HCT116 (cell line): ENCODE results near the gene ICAM4. TPM values are rescaled to one million over a fixed set of nuclear protein-coding genes. Genes with fewer than 3 reads are reported as not detected.

Source experiments
- ATAC-seq: fragments of 200-7000 bp; cut with Tn5 transposase; 2 replicates; pipeline ENCODE4 v1.9.1; 2020; ENCODE audit warnings: mild to moderate bottlenecking, moderate library complexity
- BruUV-seq: library from RNA; stranded (reverse); fragments of 400-500 nt; replicated peaks from 2 replicates; lab custom pipeline; 2021; lab: Mats Ljungman, UMichigan
- CTCF ChIA-PET: fragments of 300-600 bp; sonication (Branson Sonifier 250); formaldehyde crosslinking; loops from one replicate; lab custom pipeline; 2021; ENCODE audit warnings: antibody characterized with exemption; lab: Charles Lee
- POLR2A ChIA-PET: fragments of 300-600, 350-600 bp; sonication (Branson Sonifier 250); formaldehyde crosslinking; loops from one replicate; lab custom pipeline; 2021; ENCODE audit warnings: antibody characterized with exemption; lab: Charles Lee
- RAD21 ChIA-PET, 2 experiments: fragments of 300-600 bp; sonication (Branson Sonifier 250); formaldehyde crosslinking; loops; one replicate each; lab custom pipeline; 2023; ENCODE audit warnings: low total read pairs in 2 of 2; ENCODE audit not compliant: uncharacterized antibody in 2 of 2, unreplicated experiment in 2 of 2, low non-redundant PET in 1 of 2; lab: Charles Lee
- DNase-seq: peaks from one replicate; pipeline ENCODE4 v3.0.0-alpha.2; 2010; ENCODE audit warnings: low read depth, low spot score
- H2AFZ ChIP-seq: fragments of 200-600 bp; shearing (Covaris generic), sonication (generic); 2 replicates; pipeline ENCODE4 v1.6.1; 2017; ENCODE audit warnings: low read depth, mixed run types, mixed read lengths, antibody characterized with exemption, low read length; ENCODE audit not compliant: poor library complexity, severe bottlenecking
- H3K27ac ChIP-seq: 2 replicates; pipeline ENCODE4 v1.5.1; 2012; ENCODE audit warnings: low read depth, low read length
- H3K27me3 ChIP-seq: fragments of 200-600 bp; sonication (generic); 2 replicates; pipeline ENCODE4 v1.6.1; 2016; ENCODE audit warnings: mixed run types, low read length, mixed read lengths; ENCODE audit not compliant: insufficient read depth
- H3K36me3 ChIP-seq, 2 experiments: fragments of 200-500 bp in 1 of 2; fragments of 200-600 bp in 1 of 2; sonication (Bioruptor generic) in 1 of 2; sonication (generic) in 1 of 2; 2 replicates each; pipeline versions ENCODE4 v1.5.1 to v1.6.1; 2014 to 2016; ENCODE audit warnings: low read length in 2 of 2, inconsistent platforms in 1 of 2, mixed read lengths in 1 of 2, mixed run types in 1 of 2; ENCODE audit not compliant: insufficient read depth in 2 of 2, control insufficient read depth in 1 of 2
- H3K4me1 ChIP-seq, 2 experiments: fragments of 200-600 bp in 1 of 2; sonication (generic) in 1 of 2; 2 replicates each; pipeline versions ENCODE4 v1.5.1 to v1.6.1; 2012 to 2017; ENCODE audit warnings: low read length in 2 of 2, inconsistent platforms in 1 of 2, mild to moderate bottlenecking in 1 of 2, mixed read lengths in 1 of 2, mixed run types in 1 of 2, moderate library complexity in 1 of 2; ENCODE audit not compliant: insufficient read depth in 2 of 2, control insufficient read depth in 1 of 2
- H3K4me2 ChIP-seq: fragments of 200-600 bp; sonication (generic); 2 replicates; pipeline ENCODE4 v1.6.1; 2017; ENCODE audit warnings: mixed run types, low read length, mixed read lengths
- H3K4me3 ChIP-seq, 2 experiments: fragments of 200-600 bp in 1 of 2; sonication (generic) in 1 of 2; replicated peaks in 1 of 2; 2 replicates each; pipeline ENCODE4 v1.5.1; 2011 to 2016; ENCODE audit warnings: low read length in 2 of 2, control low read depth in 1 of 2, low read depth in 1 of 2, mild to moderate bottlenecking in 1 of 2, mixed read lengths in 1 of 2, mixed run types in 1 of 2
- H3K79me2 ChIP-seq: fragments of 200-600 bp; sonication (generic); 2 replicates; pipeline ENCODE4 v1.6.1; 2017; ENCODE audit warnings: mild to moderate bottlenecking, mixed run types, low read length, moderate library complexity, mixed read lengths; ENCODE audit not compliant: insufficient read depth
- H3K9ac ChIP-seq: fragments of 200-600 bp; sonication (generic); 2 replicates; pipeline ENCODE4 v1.6.1; 2016; ENCODE audit warnings: low read length, mixed read lengths
- H3K9me2 ChIP-seq: fragments of 200-600 bp; sonication (generic), shearing (Covaris generic); 2 replicates; pipeline ENCODE4 v1.6.1; 2017; ENCODE audit warnings: mixed run types, mild to moderate bottlenecking, moderate library complexity; ENCODE audit not compliant: insufficient read depth
- H3K9me3 ChIP-seq, 2 experiments: fragments of 200-500 bp in 1 of 2; fragments of 200-600 bp in 1 of 2; sonication (Bioruptor generic) in 1 of 2; sonication (generic) in 1 of 2; 2 replicates each; pipeline ENCODE4 v1.6.1; 2014 to 2017; ENCODE audit warnings: low read length in 2 of 2, mixed read lengths in 2 of 2, inconsistent platforms in 1 of 2, low read depth in 1 of 2, mild to moderate bottlenecking in 1 of 2, mixed run types in 1 of 2, moderate library complexity in 1 of 2; ENCODE audit not compliant: control insufficient read depth in 1 of 2, insufficient read depth in 1 of 2
- H4K20me1 ChIP-seq: fragments of 200-600 bp; sonication (generic), shearing (Covaris generic); 2 replicates; pipeline ENCODE4 v1.6.1; 2017; ENCODE audit warnings: mixed run types, mild to moderate bottlenecking, moderate library complexity; ENCODE audit not compliant: insufficient read depth
- CBX3 ChIP-seq: IDR thresholded peaks from 2 replicates; pipeline ENCODE4 v1.6.1; 2012; ENCODE audit warnings: low read depth
- CEBPB ChIP-seq: IDR thresholded peaks from 2 replicates; pipeline ENCODE4 v1.6.1; 2012; ENCODE audit warnings: low read depth
- EGR1 ChIP-seq: IDR thresholded peaks from 2 replicates; pipeline ENCODE4 v1.6.1; 2012; ENCODE audit warnings: low read depth
- ELF1 ChIP-seq: IDR thresholded peaks from 2 replicates; pipeline ENCODE4 v1.6.1; 2012; ENCODE audit warnings: low read depth, borderline replicate concordance
- EZH2 ChIP-seq: fragments of 200-600 bp; sonication (generic); IDR thresholded peaks from 2 replicates; pipeline ENCODE4 v1.6.1; 2017; ENCODE audit warnings: antibody characterized with exemption, mixed run types
- EZH2phosphoT487 ChIP-seq: fragments of 200-600 bp; IDR thresholded peaks from 2 replicates; pipeline ENCODE4 v1.6.1; 2018; ENCODE audit warnings: antibody characterized with exemption, borderline replicate concordance
- FOSL1 ChIP-seq: IDR thresholded peaks from 2 replicates; pipeline ENCODE4 v1.6.1; 2012; ENCODE audit warnings: low read depth
- JUND ChIP-seq: IDR thresholded peaks from 2 replicates; pipeline ENCODE4 v1.6.1; 2012
- POLR2A ChIP-seq: IDR thresholded peaks from 2 replicates; pipeline ENCODE4 v1.7.0; 2011; ENCODE audit warnings: borderline replicate concordance; ENCODE audit not compliant: insufficient read depth, insufficient read length; ENCODE audit errors: extremely low read depth
- POLR2AphosphoS5 ChIP-seq: IDR thresholded peaks from 2 replicates; pipeline ENCODE4 v1.6.1; 2011; ENCODE audit warnings: mild to moderate bottlenecking, low read depth, low read length, moderate library complexity
- RAD21 ChIP-seq: IDR thresholded peaks from 2 replicates; pipeline ENCODE4 v1.6.1; 2012; ENCODE audit warnings: low read depth, mild to moderate bottlenecking
- SIN3A ChIP-seq: IDR thresholded peaks from 2 replicates; pipeline ENCODE4 v1.6.1; 2012; ENCODE audit warnings: low read depth
- SP1 ChIP-seq: IDR thresholded peaks from 2 replicates; pipeline ENCODE4 v1.6.1; 2012; ENCODE audit warnings: low read depth
- SRF ChIP-seq: IDR thresholded peaks from 2 replicates; pipeline ENCODE4 v1.6.1; 2012; ENCODE audit warnings: low read depth
- TCF7L2 ChIP-seq: IDR thresholded peaks from 2 replicates; pipeline ENCODE4 v1.7.0; 2011; ENCODE audit warnings: borderline replicate concordance, inconsistent platforms; ENCODE audit not compliant: insufficient read depth, insufficient read length; ENCODE audit errors: extremely low read depth
- YY1 ChIP-seq: IDR thresholded peaks from 2 replicates; pipeline ENCODE4 v1.6.1; 2011; ENCODE audit warnings: low read length, low read depth, moderate library complexity, mild to moderate bottlenecking; ENCODE audit not compliant: insufficient replicate concordance; ENCODE audit errors: extremely low read depth
- ZFX ChIP-seq: fragments of 450-650 bp; IDR thresholded peaks from 2 replicates; pipeline ENCODE4 v1.6.1; 2017
- ZNF274 ChIP-seq: fragments of 200-500 bp; sonication (Bioruptor generic); IDR thresholded peaks from 2 replicates; pipeline ENCODE4 v1.6.1; 2014; ENCODE audit warnings: mild to moderate bottlenecking, low read depth, low read length, inconsistent platforms
- intact Hi-C: fragments of 100-400 bp; cut with micrococcal nuclease; formaldehyde crosslinking; loops from 2 replicates; pipeline ENCODE4 v1.10.0; 2022
- total RNA-seq: library from RNA; stranded (reverse); gene quantifications from one replicate; pipeline ENCODE4 v1.2.1, GENCODE V29; 2021; ENCODE audit not compliant: unreplicated experiment
- TF ChIP-seq, protein P1 (sequence below): IDR thresholded peaks from 2 replicates; pipeline ENCODE4 v1.6.1; 2012
- TF ChIP-seq, protein P2 (sequence below): IDR thresholded peaks from 2 replicates; pipeline ENCODE4 v1.6.1; 2012; ENCODE audit warnings: low read depth
- TF ChIP-seq, protein P3 (sequence below): IDR thresholded peaks from 2 replicates; pipeline ENCODE4 v1.6.1; 2011; ENCODE audit warnings: mild to moderate bottlenecking, low read length, moderate library complexity; ENCODE audit not compliant: insufficient replicate concordance; ENCODE audit errors: extremely low read depth
- TF ChIP-seq, protein P4 (sequence below): IDR thresholded peaks from 2 replicates; pipeline ENCODE4 v1.6.1; 2012

The ICAM4 gene
- total RNA-seq, 1 experiment from 2014 or later, result not detected

DNA sequence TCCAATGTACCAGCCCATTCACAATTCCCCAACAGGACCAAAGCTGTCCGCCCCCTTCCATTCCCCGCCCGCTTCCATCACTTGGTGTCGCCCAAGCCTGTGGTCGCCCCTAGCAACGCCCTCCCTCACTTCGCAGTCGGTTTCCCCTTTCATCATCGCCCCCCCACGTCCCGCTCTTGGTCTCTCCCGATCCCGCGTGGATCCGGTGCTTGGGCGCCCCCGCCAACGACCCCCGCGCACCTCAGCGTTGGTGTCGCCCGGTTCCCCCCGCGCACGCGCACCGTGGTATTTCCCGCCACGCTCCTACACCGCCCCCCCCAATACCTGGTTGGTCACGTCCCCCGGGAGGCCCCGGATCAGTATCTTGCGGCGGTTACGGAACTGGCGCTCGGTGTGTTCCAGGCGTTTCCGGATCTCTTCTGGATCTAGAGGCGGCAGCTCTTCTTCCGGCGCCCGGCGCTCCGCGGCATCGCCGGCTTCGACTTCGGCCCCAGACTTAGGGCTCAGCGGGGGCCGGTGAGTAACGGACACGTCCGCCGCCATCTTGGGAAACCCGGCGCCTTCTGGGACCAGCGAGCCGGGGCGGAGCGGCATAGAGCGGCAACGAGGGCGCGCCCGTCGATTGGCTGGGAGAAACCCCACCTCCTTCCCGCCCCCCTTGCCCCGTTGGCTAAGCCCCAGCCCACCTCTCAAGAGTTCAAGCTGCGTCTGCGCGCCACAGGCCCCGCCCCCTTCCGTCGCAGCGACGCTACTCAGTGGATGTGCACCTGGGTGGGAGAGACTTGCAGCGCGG, 46.4 kb downstream of the ICAM4 start, which contains the start of gene RAVER1:
Gene RAVER1, minus strand, starts transcription at position 565 of the 793 bp plus-strand sequence. Its CDS starts 22 bp downstream, at position 543.
- peak; percentile 81 for ATAC-seq
- Histone ChIP-seq H3K9ac (peak within 1 kb of the TSS; percentile 75), H3K27me3 (no peaks in the 10 kb centered on the region), H2AFZ (peak within 1 kb of the TSS; percentile 58), H3K27ac (peak within 1 kb of the TSS; percentile 90), H3K4me3 (peak within 1 kb of the TSS; percentile 77 to 93), H3K4me1 (peaks cover 6 to 28% of the 10 kb centered on the region in 2 experiments; a peak in 3 of 4 replicates), H3K36me3 (peaks cover 15 to 27% of the 10 kb centered on the region in 2 experiments), H4K20me1 (no peaks in the 10 kb centered on the region), H3K9me2 (no peaks in the 10 kb centered on the region), H3K4me2 (peak within 1 kb of the TSS; percentile 100), H3K9me3 (no peaks in the 10 kb centered on the region), H3K79me2 (peaks cover 53% of the 10 kb centered on the region)
- peak; percentile 92 for DNase-seq
- BruUV-seq, result no TSS peak
- intact Hi-C loops, result loop anchor here (2.0 kb wide), 1 partner anchor 44 kb away; the partner anchor contains the start of gene ICAM5
- POLR2A ChIA-PET, result interaction anchor here (0.8 to 2.5 kb wide), 5 partner anchors 11 to 73 kb away, joined by 4 to 26 read pairs (median 6); partner anchors contain the start of genes ICAM5 and TYK2
- CTCF ChIA-PET, result interaction anchor here (0.6 to 1.7 kb wide), 5 partner anchors 44 to 233 kb away, joined by 3 to 4 read pairs (median 3); partner anchors contain the start of gene ICAM5
- RAD21 ChIA-PET, result interaction anchor here (0.9 to 1.0 kb wide), 2 partner anchors 44 to 64 kb away, joined by 3 to 6 read pairs; no protein-coding TSS in a partner anchor
- TF ChIP-seq JUND (peak; percentile 71), YY1 (peak; percentile 93), TCF7L2 (peak; percentile 95), SP1 (peak; percentile 77), ZFX (peak; percentile 28; the same call in 1 of the 2 replicates), FOSL1 (no peak), SRF (no peak), SIN3A (peak; percentile 80), ELF1 (no peak), CBX3 (no peak), POLR2A (peak; percentile 82), RAD21 (no peak), CEBPB (no peak), ZNF274 (no peak), EGR1 (peak; percentile 78; the same call in 1 of the 2 replicates), EZH2 (no peak), EZH2phosphoT487 (no peak), POLR2AphosphoS5 (peak; percentile 84)
- TF ChIP-seq, protein P1, sequence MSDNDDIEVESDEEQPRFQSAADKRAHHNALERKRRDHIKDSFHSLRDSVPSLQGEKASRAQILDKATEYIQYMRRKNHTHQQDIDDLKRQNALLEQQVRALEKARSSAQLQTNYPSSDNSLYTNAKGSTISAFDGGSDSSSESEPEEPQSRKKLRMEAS, result peak; percentile 88
- TF ChIP-seq, protein P2, sequence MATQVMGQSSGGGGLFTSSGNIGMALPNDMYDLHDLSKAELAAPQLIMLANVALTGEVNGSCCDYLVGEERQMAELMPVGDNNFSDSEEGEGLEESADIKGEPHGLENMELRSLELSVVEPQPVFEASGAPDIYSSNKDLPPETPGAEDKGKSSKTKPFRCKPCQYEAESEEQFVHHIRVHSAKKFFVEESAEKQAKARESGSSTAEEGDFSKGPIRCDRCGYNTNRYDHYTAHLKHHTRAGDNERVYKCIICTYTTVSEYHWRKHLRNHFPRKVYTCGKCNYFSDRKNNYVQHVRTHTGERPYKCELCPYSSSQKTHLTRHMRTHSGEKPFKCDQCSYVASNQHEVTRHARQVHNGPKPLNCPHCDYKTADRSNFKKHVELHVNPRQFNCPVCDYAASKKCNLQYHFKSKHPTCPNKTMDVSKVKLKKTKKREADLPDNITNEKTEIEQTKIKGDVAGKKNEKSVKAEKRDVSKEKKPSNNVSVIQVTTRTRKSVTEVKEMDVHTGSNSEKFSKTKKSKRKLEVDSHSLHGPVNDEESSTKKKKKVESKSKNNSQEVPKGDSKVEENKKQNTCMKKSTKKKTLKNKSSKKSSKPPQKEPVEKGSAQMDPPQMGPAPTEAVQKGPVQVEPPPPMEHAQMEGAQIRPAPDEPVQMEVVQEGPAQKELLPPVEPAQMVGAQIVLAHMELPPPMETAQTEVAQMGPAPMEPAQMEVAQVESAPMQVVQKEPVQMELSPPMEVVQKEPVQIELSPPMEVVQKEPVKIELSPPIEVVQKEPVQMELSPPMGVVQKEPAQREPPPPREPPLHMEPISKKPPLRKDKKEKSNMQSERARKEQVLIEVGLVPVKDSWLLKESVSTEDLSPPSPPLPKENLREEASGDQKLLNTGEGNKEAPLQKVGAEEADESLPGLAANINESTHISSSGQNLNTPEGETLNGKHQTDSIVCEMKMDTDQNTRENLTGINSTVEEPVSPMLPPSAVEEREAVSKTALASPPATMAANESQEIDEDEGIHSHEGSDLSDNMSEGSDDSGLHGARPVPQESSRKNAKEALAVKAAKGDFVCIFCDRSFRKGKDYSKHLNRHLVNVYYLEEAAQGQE, result no peak
- TF ChIP-seq, protein P3, sequence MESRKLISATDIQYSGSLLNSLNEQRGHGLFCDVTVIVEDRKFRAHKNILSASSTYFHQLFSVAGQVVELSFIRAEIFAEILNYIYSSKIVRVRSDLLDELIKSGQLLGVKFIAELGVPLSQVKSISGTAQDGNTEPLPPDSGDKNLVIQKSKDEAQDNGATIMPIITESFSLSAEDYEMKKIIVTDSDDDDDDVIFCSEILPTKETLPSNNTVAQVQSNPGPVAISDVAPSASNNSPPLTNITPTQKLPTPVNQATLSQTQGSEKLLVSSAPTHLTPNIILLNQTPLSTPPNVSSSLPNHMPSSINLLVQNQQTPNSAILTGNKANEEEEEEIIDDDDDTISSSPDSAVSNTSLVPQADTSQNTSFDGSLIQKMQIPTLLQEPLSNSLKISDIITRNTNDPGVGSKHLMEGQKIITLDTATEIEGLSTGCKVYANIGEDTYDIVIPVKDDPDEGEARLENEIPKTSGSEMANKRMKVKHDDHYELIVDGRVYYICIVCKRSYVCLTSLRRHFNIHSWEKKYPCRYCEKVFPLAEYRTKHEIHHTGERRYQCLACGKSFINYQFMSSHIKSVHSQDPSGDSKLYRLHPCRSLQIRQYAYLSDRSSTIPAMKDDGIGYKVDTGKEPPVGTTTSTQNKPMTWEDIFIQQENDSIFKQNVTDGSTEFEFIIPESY, result no peak
- TF ChIP-seq, protein P4, sequence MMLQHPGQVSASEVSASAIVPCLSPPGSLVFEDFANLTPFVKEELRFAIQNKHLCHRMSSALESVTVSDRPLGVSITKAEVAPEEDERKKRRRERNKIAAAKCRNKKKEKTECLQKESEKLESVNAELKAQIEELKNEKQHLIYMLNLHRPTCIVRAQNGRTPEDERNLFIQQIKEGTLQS, result no peak
